ENCODE results near the gene ITIH3.

- TF ChIP-seq EZH2phosphoT487 (IDR thresholded peaks at IDR 0.05) (no peak), CTCF (IDR thresholded peaks at IDR 0.05) (no peak)
Observed at GRCh38 chr3:52771334-52771681, 23.3 kb upstream of the ITIH3 start.

Measured in neural progenitor cell (in vitro differentiated cells).